Measurements from ENCODE around the gene JAGN1.

- no peak for TF ChIP-seq CTCF (conservative IDR thresholded peaks at IDR 0.05; ENCODE audit: low read length)
- no peak for TF ChIP-seq EZH2phosphoT487 (IDR thresholded peaks at IDR 0.05; ENCODE audit: borderline replicate concordance, low read depth, low read length)
Observed at GRCh38 chr3:9861201-9861600, 29.2 kb upstream of the JAGN1 start.

Measured in OCI-LY7 (cell line).